ENCODE data around the gene TMEM176B.

DNA sequence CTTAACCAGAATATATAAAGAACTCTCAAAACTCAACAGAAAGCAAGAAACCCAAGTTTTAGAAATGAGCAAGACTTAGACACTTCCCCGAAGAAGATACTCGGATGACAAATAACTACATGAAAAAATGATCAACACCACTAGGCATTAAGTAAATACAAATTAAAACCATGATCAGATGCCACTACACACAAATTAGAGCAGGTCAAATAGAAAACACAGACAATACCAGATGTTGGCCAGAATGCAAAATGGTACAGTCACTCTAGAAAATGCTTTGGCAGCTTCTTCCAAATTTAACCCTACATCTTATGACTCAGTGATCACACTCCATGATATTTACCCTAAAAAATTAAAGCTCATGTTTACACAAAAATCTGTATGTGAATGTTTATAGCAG lies 18.8 kb upstream of the TMEM176B start:
- TF ChIP-seq, protein P1, sequence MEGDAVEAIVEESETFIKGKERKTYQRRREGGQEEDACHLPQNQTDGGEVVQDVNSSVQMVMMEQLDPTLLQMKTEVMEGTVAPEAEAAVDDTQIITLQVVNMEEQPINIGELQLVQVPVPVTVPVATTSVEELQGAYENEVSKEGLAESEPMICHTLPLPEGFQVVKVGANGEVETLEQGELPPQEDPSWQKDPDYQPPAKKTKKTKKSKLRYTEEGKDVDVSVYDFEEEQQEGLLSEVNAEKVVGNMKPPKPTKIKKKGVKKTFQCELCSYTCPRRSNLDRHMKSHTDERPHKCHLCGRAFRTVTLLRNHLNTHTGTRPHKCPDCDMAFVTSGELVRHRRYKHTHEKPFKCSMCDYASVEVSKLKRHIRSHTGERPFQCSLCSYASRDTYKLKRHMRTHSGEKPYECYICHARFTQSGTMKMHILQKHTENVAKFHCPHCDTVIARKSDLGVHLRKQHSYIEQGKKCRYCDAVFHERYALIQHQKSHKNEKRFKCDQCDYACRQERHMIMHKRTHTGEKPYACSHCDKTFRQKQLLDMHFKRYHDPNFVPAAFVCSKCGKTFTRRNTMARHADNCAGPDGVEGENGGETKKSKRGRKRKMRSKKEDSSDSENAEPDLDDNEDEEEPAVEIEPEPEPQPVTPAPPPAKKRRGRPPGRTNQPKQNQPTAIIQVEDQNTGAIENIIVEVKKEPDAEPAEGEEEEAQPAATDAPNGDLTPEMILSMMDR (IDR thresholded peaks at IDR 0.05), result no peak
- TF ChIP-seq POLR2AphosphoS5 (IDR thresholded peaks at IDR 0.05), result no peak
